ENCODE data around the gene SPHKAP. TPM values are rescaled to one million over a fixed set of nuclear protein-coding genes. Genes with fewer than 3 reads are reported as not detected.
"Not testable (repeated sequence)": the region's sequence is repeated elsewhere in the genome, so short reads cannot be mapped to it uniquely, and the experiment has no call there.

The SPHKAP gene
- total RNA-seq, 2 donors from 2014 or later: not detected

- Mint-ChIP-seq H3K27me3 (no peaks in the 10 kb centered on the region), H3K4me3 (no peak overlapping the region), H3K4me1 (no peaks in the 10 kb centered on the region), H3K27ac (no peak overlapping the region), H3K36me3 (ENCODE audit: low read depth) (no peaks in the 10 kb centered on the region)
- no peak for DNase-seq
- no peak for ATAC-seq
- no peaks in the 10 kb centered on the region for H3K9me3 ChIP-seq (ENCODE audit: control insufficient read depth, low read length, poor library complexity, severe bottlenecking)
Measured at GRCh38 chr2:228083131-228083530, 98.4 kb downstream of the SPHKAP start.

GRCh38 chr2:228082571-228082970 lies 98.9 kb downstream of the SPHKAP start:
- H3K4me1 Mint-ChIP-seq: no peaks in the 10 kb centered on the region
- no peak overlapping the region for H3K4me3 Mint-ChIP-seq
- no peaks in the 10 kb centered on the region for H3K27me3 Mint-ChIP-seq
- H3K27ac Mint-ChIP-seq: no peak overlapping the region
- H3K36me3 Mint-ChIP-seq (ENCODE audit: low read depth): no peaks in the 10 kb centered on the region
- H3K9me3 ChIP-seq (ENCODE audit: control insufficient read depth, low read length, poor library complexity, severe bottlenecking): no peaks in the 10 kb centered on the region
- no peak for DNase-seq
- no peak for ATAC-seq

GRCh38 chr2:228079194-228079593 lies 102.3 kb downstream of the SPHKAP start:
- H3K27me3 Mint-ChIP-seq: no peaks in the 10 kb centered on the region
- no peaks in the 10 kb centered on the region for H3K36me3 Mint-ChIP-seq (ENCODE audit: low read depth)
- no peaks in the 10 kb centered on the region for H3K9me3 ChIP-seq (ENCODE audit: control insufficient read depth, low read length, poor library complexity, severe bottlenecking)
- no peaks in the 10 kb centered on the region for H3K4me1 Mint-ChIP-seq
- no peak overlapping the region for H3K4me3 Mint-ChIP-seq
- DNase-seq (no peak), ATAC-seq (no peak)
- H3K27ac Mint-ChIP-seq: no peak overlapping the region

- H3K36me3 Mint-ChIP-seq (ENCODE audit: low read depth); ATAC-seq; H3K4me3 Mint-ChIP-seq; H3K9me3 ChIP-seq (ENCODE audit: control insufficient read depth, low read length, poor library complexity, severe bottlenecking); H3K27ac Mint-ChIP-seq; H3K4me1 Mint-ChIP-seq; DNase-seq: not testable (repeated sequence)
- H3K27me3 Mint-ChIP-seq: peaks cover 10% of the 10 kb centered on the region
Measured at GRCh38 chr2:228076695-228077094, 104.8 kb downstream of the SPHKAP start.

- H3K36me3 Mint-ChIP-seq (ENCODE audit: low read depth): no peaks in the 10 kb centered on the region
- DNase-seq (no peak), ATAC-seq (no peak)
- no peaks in the 10 kb centered on the region for H3K9me3 ChIP-seq (ENCODE audit: control insufficient read depth, low read length, poor library complexity, severe bottlenecking)
- no peaks in the 10 kb centered on the region for H3K4me1 Mint-ChIP-seq
- peaks cover 16% of the 10 kb centered on the region for H3K27me3 Mint-ChIP-seq
- H3K27ac Mint-ChIP-seq: no peak overlapping the region
- no peak overlapping the region for H3K4me3 Mint-ChIP-seq
Measured at GRCh38 chr2:228072669-228073068, 108.8 kb downstream of the SPHKAP start.

GRCh38 chr2:228067309-228067708 lies 114.2 kb downstream of the SPHKAP start:
- H3K27me3 Mint-ChIP-seq: peaks cover 23% of the 10 kb centered on the region
- DNase-seq (no peak), ATAC-seq (no peak)
- H3K4me1 Mint-ChIP-seq: no peaks in the 10 kb centered on the region
- H3K36me3 Mint-ChIP-seq (ENCODE audit: low read depth): no peaks in the 10 kb centered on the region
- no peak overlapping the region for H3K27ac Mint-ChIP-seq
- H3K4me3 Mint-ChIP-seq: no peak overlapping the region
- H3K9me3 ChIP-seq (ENCODE audit: control insufficient read depth, low read length, poor library complexity, severe bottlenecking): no peaks in the 10 kb centered on the region

- Mint-ChIP-seq H3K4me3 (no peak overlapping the region), H3K27ac (no peak overlapping the region), H3K36me3 (ENCODE audit: low read depth) (no peaks in the 10 kb centered on the region), H3K27me3 (peaks cover 12% of the 10 kb centered on the region), H3K4me1 (no peaks in the 10 kb centered on the region)
- ATAC-seq: no peak
- no peak for DNase-seq
- H3K9me3 ChIP-seq (ENCODE audit: control insufficient read depth, low read length, poor library complexity, severe bottlenecking): no peaks in the 10 kb centered on the region
Measured at GRCh38 chr2:228066126-228066798, 115.2 kb downstream of the SPHKAP start.

- Mint-ChIP-seq H3K4me1 (no peaks in the 10 kb centered on the region), H3K36me3 (ENCODE audit: low read depth) (no peaks in the 10 kb centered on the region), H3K4me3 (no peak overlapping the region), H3K27me3 (peaks cover 14% of the 10 kb centered on the region), H3K27ac (no peak overlapping the region)
- no peak for ATAC-seq
- H3K9me3 ChIP-seq (ENCODE audit: control insufficient read depth, low read length, poor library complexity, severe bottlenecking): no peaks in the 10 kb centered on the region
- no peak for DNase-seq
Measured at GRCh38 chr2:228065686-228066085, 115.8 kb downstream of the SPHKAP start.

- no peaks in the 10 kb centered on the region for H3K9me3 ChIP-seq (ENCODE audit: control insufficient read depth, low read length, poor library complexity, severe bottlenecking)
Measured at GRCh38 chr2:228064796-228065315, 116.6 kb downstream of the SPHKAP start.

GRCh38 chr2:228064024-228064423 lies 117.5 kb downstream of the SPHKAP start:
- no peaks in the 10 kb centered on the region for H3K9me3 ChIP-seq (ENCODE audit: control insufficient read depth, low read length, poor library complexity, severe bottlenecking)
- Mint-ChIP-seq H3K27me3 (peaks cover 18% of the 10 kb centered on the region), H3K4me3 (no peak overlapping the region), H3K36me3 (ENCODE audit: low read depth) (no peaks in the 10 kb centered on the region), H3K27ac (no peak overlapping the region), H3K4me1 (no peaks in the 10 kb centered on the region)
- DNase-seq (no peak), ATAC-seq (no peak)

More at GRCh38 chr2:228064796-228065315, 116.6 kb downstream of the SPHKAP start:
- H3K27ac Mint-ChIP-seq: no peak overlapping the region
- DNase-seq (no peak), ATAC-seq (no peak)
- peaks cover 18% of the 10 kb centered on the region for H3K27me3 Mint-ChIP-seq
- H3K36me3 Mint-ChIP-seq (ENCODE audit: low read depth): no peaks in the 10 kb centered on the region
- no peak overlapping the region for H3K4me3 Mint-ChIP-seq
- H3K4me1 Mint-ChIP-seq: no peaks in the 10 kb centered on the region

GRCh38 chr2:228063558-228063957 lies 117.9 kb downstream of the SPHKAP start:
- no peaks in the 10 kb centered on the region for H3K9me3 ChIP-seq (ENCODE audit: control insufficient read depth, low read length, poor library complexity, severe bottlenecking)
- Mint-ChIP-seq H3K36me3 (ENCODE audit: low read depth) (no peaks in the 10 kb centered on the region), H3K27me3 (peaks cover 18% of the 10 kb centered on the region), H3K4me3 (no peak overlapping the region), H3K27ac (no peak overlapping the region), H3K4me1 (no peaks in the 10 kb centered on the region)
- ATAC-seq: no peak
- no peak for DNase-seq

GRCh38 chr2:228059735-228060134 lies 121.8 kb downstream of the SPHKAP start:
- H3K36me3 Mint-ChIP-seq (ENCODE audit: low read depth): no peaks in the 10 kb centered on the region
- peaks cover 7% of the 10 kb centered on the region for H3K27me3 Mint-ChIP-seq
- no peaks in the 10 kb centered on the region for H3K4me1 Mint-ChIP-seq
- no peak overlapping the region for H3K27ac Mint-ChIP-seq
- DNase-seq: no peak
- no peaks in the 10 kb centered on the region for H3K9me3 ChIP-seq (ENCODE audit: control insufficient read depth, low read length, poor library complexity, severe bottlenecking)
- H3K4me3 Mint-ChIP-seq: no peak overlapping the region
- ATAC-seq: no peak

GRCh38 chr2:228056293-228057097 lies 125.0 kb downstream of the SPHKAP start:
- Mint-ChIP-seq H3K4me1 (no peaks in the 10 kb centered on the region), H3K4me3 (no peak overlapping the region)
- no peak for ATAC-seq

More at GRCh38 chr2:228056293-228057097, 125.0 kb downstream of the SPHKAP start:
- no peaks in the 10 kb centered on the region for H3K36me3 Mint-ChIP-seq (ENCODE audit: low read depth)
- no peak overlapping the region for H3K27ac Mint-ChIP-seq
- peaks cover 12% of the 10 kb centered on the region for H3K27me3 Mint-ChIP-seq
- H3K9me3 ChIP-seq (ENCODE audit: control insufficient read depth, low read length, poor library complexity, severe bottlenecking): no peaks in the 10 kb centered on the region
- no peak for DNase-seq

Data from T-helper 17 cell (primary cell).